NOMO-1 treated with dmso at 0.1 percent for 144 hours (cell line): Measurements from ENCODE around the gene JKAMP.

Source experiments
- DNase-seq: peaks from one replicate; lab custom pipeline; 2025; ENCODE audit not compliant: unreplicated experiment; lab: John Stamatoyannopoulos, UW

Gene JKAMP

GRCh38 chr14:59538936-59539335 lies 54.6 kb downstream of the JKAMP start:
- peak; percentile 64 for DNase-seq

GRCh38 chr14:59540852-59541251 lies 56.5 kb downstream of the JKAMP start:
- DNase-seq: no peak

GRCh38 chr14:59541731-59542130 lies 57.4 kb downstream of the JKAMP start:
- no peak for DNase-seq

- DNase-seq: no peak
Observed at GRCh38 chr14:59543873-59544272, 59.6 kb downstream of the JKAMP start.

DNA sequence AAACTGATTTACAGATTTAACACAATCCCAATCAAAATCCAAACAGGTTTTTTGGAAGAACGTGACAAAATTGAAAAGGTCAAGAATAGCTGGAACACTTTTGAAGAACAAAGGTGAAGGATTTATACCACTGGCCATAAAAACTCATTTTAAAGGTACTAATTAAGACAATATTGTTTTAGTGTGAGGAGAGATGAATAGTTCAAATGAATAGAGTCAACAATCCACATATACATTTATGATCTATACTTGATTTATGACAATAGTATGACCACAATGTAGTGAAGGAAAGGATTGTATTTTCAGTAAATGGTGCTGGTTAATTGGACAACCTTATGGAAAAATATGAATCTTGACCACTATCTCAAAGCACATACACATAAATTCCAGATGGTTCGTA lies 63.0 kb downstream of the JKAMP start:
- DNase-seq: no peak
